Calu3 (cell line): ENCODE measurements around the gene SLC22A14. TPM values are rescaled to one million over a fixed set of nuclear protein-coding genes. Genes with fewer than 3 reads are reported as not detected.
"Not testable (repeated sequence)": the region's sequence is repeated elsewhere in the genome, so short reads cannot be mapped to it uniquely, and the experiment has no call there.

ENCODE experiments used
- Bru-seq: library from RNA; stranded (reverse); fragments of 400-500 nt; gene quantifications from one replicate; lab custom pipeline; 2021; lab: Mats Ljungman, UMichigan
- BruChase-seq, 2 experiments: library from RNA; stranded (reverse); fragments of 400-500 nt; gene quantifications; one replicate each; lab custom pipeline; 2021; lab: Mats Ljungman, UMichigan
- BruUV-seq: library from RNA; stranded (reverse); fragments of 400-500 nt; replicated peaks from 2 replicates; lab custom pipeline; 2021; lab: Mats Ljungman, UMichigan
- CTCF ChIA-PET: fragments of 300-600 bp; sonication (Branson Sonifier 250); formaldehyde crosslinking; loops from one replicate; lab custom pipeline; 2022; ENCODE audit warnings: antibody characterized with exemption; lab: Charles Lee
- DNase-seq: peaks from one replicate; pipeline ENCODE4 v3.0.0; 2022
- H3K27ac Mint-ChIP-seq: one replicate; pipeline ENCODE4 v1.8.0; 2022; ENCODE audit warnings: mixed read lengths; ENCODE audit not compliant: unreplicated experiment
- H3K27me3 Mint-ChIP-seq: one replicate; pipeline ENCODE4 v1.8.0; 2022; ENCODE audit warnings: mixed read lengths; ENCODE audit not compliant: unreplicated experiment
- H3K36me3 Mint-ChIP-seq: one replicate; pipeline ENCODE4 v1.8.0; 2022; ENCODE audit warnings: mild to moderate bottlenecking, moderate library complexity, mixed read lengths; ENCODE audit not compliant: insufficient read depth, unreplicated experiment
- H3K4me1 Mint-ChIP-seq: one replicate; pipeline ENCODE4 v1.8.0; 2022; ENCODE audit warnings: mild to moderate bottlenecking, low read depth, mixed read lengths; ENCODE audit not compliant: unreplicated experiment
- H3K4me3 Mint-ChIP-seq: one replicate; pipeline ENCODE4 v1.8.0; 2022; ENCODE audit warnings: mild to moderate bottlenecking, low read depth, moderate library complexity, mixed read lengths; ENCODE audit not compliant: unreplicated experiment
- H3K9me3 Mint-ChIP-seq: one replicate; pipeline ENCODE4 v1.8.0; 2022; ENCODE audit warnings: low read depth, mixed read lengths; ENCODE audit not compliant: unreplicated experiment
- CTCF ChIP-seq: fragments of 200-600 bp; IDR thresholded peaks from one replicate; pipeline ENCODE4 v1.8.0; 2022; ENCODE audit warnings: antibody characterized with exemption; ENCODE audit not compliant: unreplicated experiment
- intact Hi-C: fragments of 100-400 bp; cut with micrococcal nuclease; formaldehyde crosslinking; loops from one replicate; pipeline ENCODE4 v1.10.0; 2022; ENCODE audit not compliant: unreplicated experiment
- long read RNA-seq: library from polyadenylated mRNA; stranded (forward); transcript quantifications from one replicate; pipeline ENCODE4 v2.0.0, GENCODE V29; 2022
- total RNA-seq: library from RNA; stranded (reverse); gene quantifications from 2 replicates; pipeline ENCODE4 v1.2.3, GENCODE V29; 2022

Gene SLC22A14
- 1.8 and 2.1 TPM in 2 replicates for total RNA-seq
- Bru-seq, nascent RNA: percentile 58 among the genes with signal in this experiment
- BruChase-seq, experiment 1, labeled RNA remaining after a 6-hour chase: percentile 68 among the genes with signal in this experiment
- BruChase-seq, experiment 2, labeled RNA remaining after a 2-hour chase: percentile 64 among the genes with signal in this experiment
- long read RNA-seq, partial matches to known transcripts: 1 of 1 reads
- long read RNA-seq, other reads (novel, unspliced or antisense): 0 of 1 reads

- CTCF ChIA-PET: no interaction called here
Observed at GRCh38 chr3:38281895-38282686, at the start of gene SLC22A14. SLC22A14 (plus strand) TSS chr3:38282294; CDS start chr3:38306027, 23,733 bp downstream.

GRCh38 chr3:38232701-38233100 lies 49.4 kb upstream of the SLC22A14 start:
- Mint-ChIP-seq H3K36me3 (peaks cover 49% of the 10 kb centered on the region), H3K27ac (no peak overlapping the region), H3K4me3 (no peak overlapping the region), H3K9me3 (no peaks in the 10 kb centered on the region), H3K27me3 (no peaks in the 10 kb centered on the region), H3K4me1 (peaks cover 42% of the 10 kb centered on the region)
- TSS peak; percentile 12 for BruUV-seq
- no peak for TF ChIP-seq CTCF
- DNase-seq: no peak
- CTCF ChIA-PET: no interaction called here
- intact Hi-C loops: no loop called here

More at GRCh38 chr3:38281895-38282686, at the start of gene SLC22A14:
- H3K9me3 Mint-ChIP-seq: no peaks in the 10 kb centered on the region
- intact Hi-C loops: no loop called here
- H3K36me3 Mint-ChIP-seq: peaks cover 6% of the 10 kb centered on the region
- no peak within 1 kb of the TSS for H3K27ac Mint-ChIP-seq
- no TSS peak for BruUV-seq
- no peaks in the 10 kb centered on the region for H3K4me1 Mint-ChIP-seq
- H3K27me3 Mint-ChIP-seq: no peaks in the 10 kb centered on the region
- DNase-seq: no peak
- TF ChIP-seq CTCF: no peak
- no peak within 1 kb of the TSS for H3K4me3 Mint-ChIP-seq

- Mint-ChIP-seq H3K36me3 (peaks cover 41% of the 10 kb centered on the region), H3K4me1 (peaks cover 34% of the 10 kb centered on the region), H3K27me3 (no peaks in the 10 kb centered on the region), H3K4me3 (peak overlapping the region; percentile 44), H3K9me3 (no peaks in the 10 kb centered on the region), H3K27ac (peak overlapping the region; percentile 61)
- intact Hi-C loops: no loop called here
- no peak for TF ChIP-seq CTCF
- CTCF ChIA-PET: no interaction called here
- no TSS peak for BruUV-seq
- DNase-seq: no peak
Observed at GRCh38 chr3:38235466-38235865, 46.6 kb upstream of the SLC22A14 start.

DNA sequence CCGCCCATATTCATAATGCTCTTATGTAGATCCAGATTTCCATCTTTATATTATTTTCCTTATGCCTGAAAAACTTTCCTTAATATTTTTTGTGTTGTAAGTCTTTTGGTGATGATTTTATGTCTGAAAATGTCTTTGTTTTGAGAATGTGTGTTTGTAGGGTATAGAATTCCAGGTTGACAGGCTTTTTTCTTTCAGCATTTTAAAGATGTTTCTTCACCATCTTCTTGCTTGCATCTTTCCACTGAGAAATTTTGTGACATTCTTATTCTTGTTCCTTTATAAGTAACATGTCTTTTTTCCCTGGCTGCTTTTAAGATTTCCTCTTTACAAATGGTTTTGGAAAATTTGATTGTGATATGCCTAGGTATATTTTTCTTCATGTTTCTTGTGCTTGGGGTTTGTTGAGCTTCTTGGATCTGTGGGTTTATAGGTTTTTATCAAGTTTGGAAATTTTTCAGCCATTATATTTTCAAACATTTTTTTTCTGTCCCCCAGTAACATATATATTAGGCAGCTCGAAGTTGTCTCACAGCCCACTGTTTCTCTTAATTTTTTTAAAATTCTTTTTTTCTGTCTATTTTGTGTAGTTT lies 43.6 kb upstream of the SLC22A14 start:
- peaks cover 24% of the 10 kb centered on the region for H3K36me3 Mint-ChIP-seq
- CTCF ChIA-PET: no interaction called here
- H3K9me3 Mint-ChIP-seq: no peaks in the 10 kb centered on the region
- no TSS peak for BruUV-seq
- no peaks in the 10 kb centered on the region for H3K27me3 Mint-ChIP-seq
- intact Hi-C loops: no loop called here
- H3K4me1 Mint-ChIP-seq: peaks cover 26% of the 10 kb centered on the region
- DNase-seq: no peak
- TF ChIP-seq CTCF: no peak
- no peak overlapping the region for H3K27ac Mint-ChIP-seq
- H3K4me3 Mint-ChIP-seq: no peak overlapping the region

DNA sequence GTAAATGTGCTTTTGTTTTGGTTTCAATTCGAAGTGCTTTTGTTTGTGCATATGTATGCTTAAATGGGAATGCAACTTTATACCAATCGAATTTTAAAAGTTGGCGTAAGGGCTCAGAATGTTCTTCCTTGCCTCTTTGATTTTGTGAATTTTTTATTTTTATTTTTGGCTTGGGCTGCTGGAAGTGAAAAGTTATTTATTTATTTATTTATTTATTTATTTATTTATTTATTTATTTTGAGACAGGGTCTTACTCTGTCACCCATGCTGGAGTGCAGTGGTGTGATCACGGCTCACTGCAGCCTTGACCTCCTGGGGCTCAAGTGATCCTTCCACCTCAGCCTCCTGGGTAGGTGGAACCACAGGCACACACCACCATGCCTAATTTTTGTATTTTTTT lies 39.3 kb upstream of the SLC22A14 start:
- DNase-seq, intact Hi-C loops, H3K4me3 Mint-ChIP-seq, H3K9me3 Mint-ChIP-seq, BruUV-seq, H3K27me3 Mint-ChIP-seq, H3K27ac Mint-ChIP-seq: not testable (repeated sequence)
- CTCF ChIA-PET: interaction anchor here (0.7 kb wide), 1 partner anchor 105 kb away, joined by 3 read pairs; no protein-coding TSS in a partner anchor
- Mint-ChIP-seq H3K36me3 (peaks cover 15% of the 10 kb centered on the region), H3K4me1 (peaks cover 19% of the 10 kb centered on the region)
